GM21381 (cell line): Measurements from ENCODE around the gene SFRP2.

Source experiments
- ATAC-seq: cut with Tn5 transposase; IDR thresholded peaks from one replicate; pipeline ENCODE4 v1.9.1; 2021; ENCODE audit warnings: mild to moderate bottlenecking, moderate library complexity; ENCODE audit not compliant: unreplicated experiment

SFRP2 gene

DNA sequence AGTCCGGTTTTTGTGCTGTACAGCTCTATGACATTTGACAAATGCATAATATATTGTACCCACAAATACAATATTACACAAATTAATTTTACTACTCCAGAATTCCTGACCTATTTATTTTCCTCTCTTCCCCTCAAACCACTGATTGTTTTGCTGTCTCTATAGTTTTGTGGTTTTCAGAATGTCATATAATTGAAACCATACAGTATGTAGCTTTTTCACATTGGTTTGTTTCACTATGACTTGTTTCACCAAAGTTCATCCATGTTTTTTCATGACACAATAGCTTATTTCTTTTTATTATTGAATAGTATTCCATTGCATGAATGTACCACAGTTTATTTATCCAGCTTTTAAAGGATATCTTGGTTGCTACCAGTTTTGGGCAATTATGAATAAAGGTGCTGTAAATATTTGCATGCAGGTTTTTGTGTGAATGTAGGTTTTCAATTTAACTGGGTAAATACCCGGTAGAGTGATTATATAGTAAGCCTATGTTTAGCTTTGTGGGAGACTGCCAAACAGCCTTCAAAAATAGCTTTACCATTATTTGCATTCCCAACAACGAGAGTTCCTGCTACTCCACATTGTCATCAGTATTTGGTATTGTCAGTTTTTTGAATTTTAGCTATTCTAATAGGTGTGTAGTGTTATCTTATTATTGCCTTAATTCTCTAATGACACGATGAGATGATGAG lies 55.0 kb downstream of the SFRP2 start:
- peak; percentile 89 for ATAC-seq

DNA sequence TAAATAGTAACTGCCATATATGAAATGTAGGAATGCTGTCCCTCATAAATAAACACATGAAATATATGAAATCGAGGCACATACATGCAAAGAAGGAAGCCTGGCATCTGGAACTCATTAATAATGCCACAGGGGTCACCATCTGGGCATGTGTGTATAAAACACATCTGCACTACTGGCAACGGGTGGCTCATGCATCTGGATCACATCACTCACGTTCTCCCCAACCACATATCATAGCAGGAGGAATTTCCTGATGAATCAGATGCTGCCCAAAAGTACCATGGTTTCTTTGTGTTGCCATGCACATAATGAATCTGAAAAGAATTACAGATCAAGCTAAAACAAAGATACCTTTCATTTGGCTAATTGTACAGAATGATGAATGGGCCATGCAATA lies 57.6 kb downstream of the SFRP2 start:
- no peak for ATAC-seq
